ENCODE data around the gene CCT5.

The CCT5 gene

GRCh38 chr5:10249948-10250805 lies at the start of gene CCT5:
Gene CCT5, plus strand, starts transcription at chr5:10250280. Its CDS starts 61 bp downstream, at chr5:10250341.
- WGBS (ENCODE audit: insufficient coverage, insufficient read length), result no CpG with 5 or more reads among the region's 67 CpGs
- Histone ChIP-seq H3K36me3 (ENCODE audit: control insufficient read depth, insufficient read depth, low read length) (peaks cover 14% of the 10 kb centered on the region; the same call in 1 of the 2 replicates), H3K27me3 (ENCODE audit: control insufficient read depth, insufficient read depth, low read length) (no peaks in the 10 kb centered on the region), H3K4me1 (ENCODE audit: control insufficient read depth, insufficient read depth, low read length) (no peaks in the 10 kb centered on the region), H3K27ac (ENCODE audit: low read length) (no peak within 1 kb of the TSS), H3K4me3 (ENCODE audit: low read length) (peak within 1 kb of the TSS; percentile 62), H3K9me3 (ENCODE audit: control insufficient read depth, insufficient read depth, low read length) (no peaks in the 10 kb centered on the region)
- peak; percentile 84 for DNase-seq (ENCODE audit: low read depth, low spot score)

GRCh38 chr5:10201223-10201868 lies 48.7 kb upstream of the CCT5 start:
- H3K9me3 ChIP-seq (ENCODE audit: control insufficient read depth, insufficient read depth, low read length), result no peaks in the 10 kb centered on the region
- no peak overlapping the region for H3K27ac ChIP-seq (ENCODE audit: low read length)
- H3K36me3 ChIP-seq (ENCODE audit: control insufficient read depth, insufficient read depth, low read length), result no peaks in the 10 kb centered on the region
- DNase-seq (ENCODE audit: low read depth, low spot score), result peak; percentile 33
- H3K4me3 ChIP-seq (ENCODE audit: low read length), result no peak overlapping the region
- no CpG with 5 or more reads among the region's 4 CpGs for WGBS (ENCODE audit: insufficient coverage, insufficient read length)
- no peaks in the 10 kb centered on the region for H3K27me3 ChIP-seq (ENCODE audit: control insufficient read depth, insufficient read depth, low read length)
- peaks cover 2% of the 10 kb centered on the region; the same call in 1 of the 2 replicates for H3K4me1 ChIP-seq (ENCODE audit: control insufficient read depth, insufficient read depth, low read length)

GRCh38 chr5:10202089-10202910 lies 47.8 kb upstream of the CCT5 start:
- Histone ChIP-seq H3K36me3 (ENCODE audit: control insufficient read depth, insufficient read depth, low read length) (no peaks in the 10 kb centered on the region), H3K9me3 (ENCODE audit: control insufficient read depth, insufficient read depth, low read length) (no peaks in the 10 kb centered on the region), H3K4me1 (ENCODE audit: control insufficient read depth, insufficient read depth, low read length) (peaks cover 2% of the 10 kb centered on the region; the same call in 1 of the 2 replicates), H3K27ac (ENCODE audit: low read length) (no peak overlapping the region), H3K4me3 (ENCODE audit: low read length) (no peak overlapping the region), H3K27me3 (ENCODE audit: control insufficient read depth, insufficient read depth, low read length) (no peaks in the 10 kb centered on the region)
- DNase-seq (ENCODE audit: low read depth, low spot score), result no peak
- no CpG with 5 or more reads among the region's 3 CpGs for WGBS (ENCODE audit: insufficient coverage, insufficient read length)

GRCh38 chr5:10209004-10209403 lies 41.1 kb upstream of the CCT5 start:
- Histone ChIP-seq H3K4me3 (ENCODE audit: low read length) (no peak overlapping the region), H3K27me3 (ENCODE audit: control insufficient read depth, insufficient read depth, low read length) (no peaks in the 10 kb centered on the region), H3K4me1 (ENCODE audit: control insufficient read depth, insufficient read depth, low read length) (no peaks in the 10 kb centered on the region), H3K36me3 (ENCODE audit: control insufficient read depth, insufficient read depth, low read length) (no peaks in the 10 kb centered on the region), H3K9me3 (ENCODE audit: control insufficient read depth, insufficient read depth, low read length) (no peaks in the 10 kb centered on the region), H3K27ac (ENCODE audit: low read length) (no peak overlapping the region)
- WGBS (ENCODE audit: insufficient coverage, insufficient read length), result no CpG with 5 or more reads among the region's 1 CpG
- no peak for DNase-seq (ENCODE audit: low read depth, low spot score)

DNA sequence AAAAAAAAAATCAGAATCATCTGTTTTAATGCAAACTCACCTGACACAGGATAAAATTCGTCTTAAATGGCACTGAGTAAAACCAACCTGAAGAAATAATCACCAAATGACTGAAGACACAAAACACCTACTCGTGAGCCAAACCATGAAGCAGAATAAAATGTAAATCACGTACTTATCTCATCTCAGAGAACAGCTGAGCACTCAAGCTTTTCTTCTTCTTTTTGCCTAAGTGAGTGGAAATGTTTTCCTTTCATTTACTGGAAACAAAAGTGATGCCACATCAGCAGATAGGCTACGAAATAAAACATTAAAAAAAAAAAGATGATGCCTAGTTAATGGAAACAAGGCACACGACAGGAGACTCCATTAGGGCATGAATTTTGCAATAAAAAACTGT lies 36.8 kb upstream of the CCT5 start:
- H3K4me3 ChIP-seq (ENCODE audit: low read length), result no peak overlapping the region
- no peaks in the 10 kb centered on the region for H3K27me3 ChIP-seq (ENCODE audit: control insufficient read depth, insufficient read depth, low read length)
- H3K4me1 ChIP-seq (ENCODE audit: control insufficient read depth, insufficient read depth, low read length), result no peaks in the 10 kb centered on the region
- H3K9me3 ChIP-seq (ENCODE audit: control insufficient read depth, insufficient read depth, low read length), result no peaks in the 10 kb centered on the region
- H3K36me3 ChIP-seq (ENCODE audit: control insufficient read depth, insufficient read depth, low read length), result no peaks in the 10 kb centered on the region
- no peak overlapping the region for H3K27ac ChIP-seq (ENCODE audit: low read length)
- WGBS (ENCODE audit: insufficient coverage, insufficient read length), result no CpG with 5 or more reads among the region's 5 CpGs
- no peak for DNase-seq (ENCODE audit: low read depth, low spot score)

GRCh38 chr5:10214041-10214440 lies 36.0 kb upstream of the CCT5 start:
- Histone ChIP-seq H3K4me1 (ENCODE audit: control insufficient read depth, insufficient read depth, low read length) (no peaks in the 10 kb centered on the region), H3K9me3 (ENCODE audit: control insufficient read depth, insufficient read depth, low read length) (no peaks in the 10 kb centered on the region), H3K4me3 (ENCODE audit: low read length) (no peak overlapping the region), H3K27ac (ENCODE audit: low read length) (no peak overlapping the region), H3K27me3 (ENCODE audit: control insufficient read depth, insufficient read depth, low read length) (no peaks in the 10 kb centered on the region), H3K36me3 (ENCODE audit: control insufficient read depth, insufficient read depth, low read length) (no peaks in the 10 kb centered on the region)
- no peak for DNase-seq (ENCODE audit: low read depth, low spot score)
- no CpG with 5 or more reads among the region's 2 CpGs for WGBS (ENCODE audit: insufficient coverage, insufficient read length)

DNA sequence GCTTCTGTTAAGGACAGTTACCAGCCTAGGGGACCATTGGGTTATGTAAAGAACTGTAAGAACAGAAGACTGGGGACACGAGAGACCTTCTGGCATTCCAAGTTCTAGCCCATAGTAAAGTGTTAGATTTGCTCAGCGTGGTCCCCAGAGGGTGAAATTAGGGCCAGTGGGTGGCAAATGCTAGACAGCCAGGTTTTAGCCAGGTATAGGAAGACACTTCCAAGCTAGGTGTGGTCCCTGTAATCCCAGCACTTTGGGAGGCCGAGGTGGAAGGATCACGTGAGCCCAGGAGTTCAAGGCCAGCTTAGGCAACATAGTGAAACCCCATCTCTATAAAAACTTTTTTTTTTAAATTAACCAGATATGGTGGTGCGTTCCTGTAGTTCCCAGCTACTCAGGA lies 34.7 kb upstream of the CCT5 start:
- no peak for DNase-seq (ENCODE audit: low read depth, low spot score)
- Histone ChIP-seq H3K27ac (ENCODE audit: low read length) (no peak overlapping the region), H3K9me3 (ENCODE audit: control insufficient read depth, insufficient read depth, low read length) (no peaks in the 10 kb centered on the region), H3K4me3 (ENCODE audit: low read length) (no peak overlapping the region), H3K36me3 (ENCODE audit: control insufficient read depth, insufficient read depth, low read length) (no peaks in the 10 kb centered on the region), H3K27me3 (ENCODE audit: control insufficient read depth, insufficient read depth, low read length) (no peaks in the 10 kb centered on the region), H3K4me1 (ENCODE audit: control insufficient read depth, insufficient read depth, low read length) (no peaks in the 10 kb centered on the region)
- WGBS (ENCODE audit: insufficient coverage, insufficient read length), result no CpG with 5 or more reads among the region's 5 CpGs

GRCh38 chr5:10216107-10216506 lies 34.0 kb upstream of the CCT5 start:
- H3K27ac ChIP-seq (ENCODE audit: low read length), result no peak overlapping the region
- H3K9me3 ChIP-seq (ENCODE audit: control insufficient read depth, insufficient read depth, low read length), result no peaks in the 10 kb centered on the region
- no peak for DNase-seq (ENCODE audit: low read depth, low spot score)
- H3K4me3 ChIP-seq (ENCODE audit: low read length), result no peak overlapping the region
- H3K36me3 ChIP-seq (ENCODE audit: control insufficient read depth, insufficient read depth, low read length), result no peaks in the 10 kb centered on the region
- H3K4me1 ChIP-seq (ENCODE audit: control insufficient read depth, insufficient read depth, low read length), result no peaks in the 10 kb centered on the region
- WGBS (ENCODE audit: insufficient coverage, insufficient read length), result no CpG with 5 or more reads among the region's 5 CpGs
- no peaks in the 10 kb centered on the region for H3K27me3 ChIP-seq (ENCODE audit: control insufficient read depth, insufficient read depth, low read length)

GRCh38 chr5:10218658-10219057 lies 31.4 kb upstream of the CCT5 start:
- Histone ChIP-seq H3K4me1 (ENCODE audit: control insufficient read depth, insufficient read depth, low read length) (no peaks in the 10 kb centered on the region), H3K9me3 (ENCODE audit: control insufficient read depth, insufficient read depth, low read length) (no peaks in the 10 kb centered on the region)

GRCh38 chr5:10219068-10219467 lies 31.0 kb upstream of the CCT5 start:
- no peak overlapping the region for H3K4me3 ChIP-seq (ENCODE audit: low read length)
- WGBS (ENCODE audit: insufficient coverage, insufficient read length), result no CpG with 5 or more reads among the region's 4 CpGs
- no peaks in the 10 kb centered on the region for H3K27me3 ChIP-seq (ENCODE audit: control insufficient read depth, insufficient read depth, low read length)
- no peak for DNase-seq (ENCODE audit: low read depth, low spot score)
- no peaks in the 10 kb centered on the region for H3K36me3 ChIP-seq (ENCODE audit: control insufficient read depth, insufficient read depth, low read length)
- no peaks in the 10 kb centered on the region for H3K9me3 ChIP-seq (ENCODE audit: control insufficient read depth, insufficient read depth, low read length)
- no peak overlapping the region for H3K27ac ChIP-seq (ENCODE audit: low read length)
- no peaks in the 10 kb centered on the region for H3K4me1 ChIP-seq (ENCODE audit: control insufficient read depth, insufficient read depth, low read length)

More at GRCh38 chr5:10218658-10219057, 31.4 kb upstream of the CCT5 start:
- H3K27ac ChIP-seq (ENCODE audit: low read length), result no peak overlapping the region
- H3K36me3 ChIP-seq (ENCODE audit: control insufficient read depth, insufficient read depth, low read length), result no peaks in the 10 kb centered on the region
- DNase-seq (ENCODE audit: low read depth, low spot score), result no peak
- H3K4me3 ChIP-seq (ENCODE audit: low read length), result no peak overlapping the region
- H3K27me3 ChIP-seq (ENCODE audit: control insufficient read depth, insufficient read depth, low read length), result no peaks in the 10 kb centered on the region
- WGBS (ENCODE audit: insufficient coverage, insufficient read length), result no CpG with 5 or more reads among the region's 8 CpGs

Data from iPS DF 6.9 (cell line).